HCT116 (cell line): ENCODE data around the gene ALK. TPM values are rescaled to one million over a fixed set of nuclear protein-coding genes. Genes with fewer than 3 reads are reported as not detected.

Source experiments
- ATAC-seq: fragments of 200-7000 bp; cut with Tn5 transposase; 2 replicates; pipeline ENCODE4 v1.9.1; 2020; ENCODE audit warnings: mild to moderate bottlenecking, moderate library complexity
- BruUV-seq: library from RNA; stranded (reverse); fragments of 400-500 nt; replicated peaks from 2 replicates; lab custom pipeline; 2021; lab: Mats Ljungman, UMichigan
- CTCF ChIA-PET: fragments of 300-600 bp; sonication (Branson Sonifier 250); formaldehyde crosslinking; loops from one replicate; lab custom pipeline; 2021; ENCODE audit warnings: antibody characterized with exemption; lab: Charles Lee
- POLR2A ChIA-PET: fragments of 300-600, 350-600 bp; sonication (Branson Sonifier 250); formaldehyde crosslinking; loops from one replicate; lab custom pipeline; 2021; ENCODE audit warnings: antibody characterized with exemption; lab: Charles Lee
- RAD21 ChIA-PET, 2 experiments: fragments of 300-600 bp; sonication (Branson Sonifier 250); formaldehyde crosslinking; loops; one replicate each; lab custom pipeline; 2023; ENCODE audit warnings: low total read pairs in 2 of 2; ENCODE audit not compliant: uncharacterized antibody in 2 of 2, unreplicated experiment in 2 of 2, low non-redundant PET in 1 of 2; lab: Charles Lee
- DNase-seq: peaks from one replicate; pipeline ENCODE4 v3.0.0-alpha.2; 2010; ENCODE audit warnings: low read depth, low spot score
- H2AFZ ChIP-seq: fragments of 200-600 bp; shearing (Covaris generic), sonication (generic); 2 replicates; pipeline ENCODE4 v1.6.1; 2017; ENCODE audit warnings: low read depth, mixed run types, mixed read lengths, antibody characterized with exemption, low read length; ENCODE audit not compliant: poor library complexity, severe bottlenecking
- H3K27ac ChIP-seq: 2 replicates; pipeline ENCODE4 v1.5.1; 2012; ENCODE audit warnings: low read depth, low read length
- H3K27me3 ChIP-seq: fragments of 200-600 bp; sonication (generic); 2 replicates; pipeline ENCODE4 v1.6.1; 2016; ENCODE audit warnings: mixed run types, low read length, mixed read lengths; ENCODE audit not compliant: insufficient read depth
- H3K36me3 ChIP-seq, 2 experiments: fragments of 200-500 bp in 1 of 2; fragments of 200-600 bp in 1 of 2; sonication (Bioruptor generic) in 1 of 2; sonication (generic) in 1 of 2; 2 replicates each; pipeline versions ENCODE4 v1.5.1 to v1.6.1; 2014 to 2016; ENCODE audit warnings: low read length in 2 of 2, inconsistent platforms in 1 of 2, mixed read lengths in 1 of 2, mixed run types in 1 of 2; ENCODE audit not compliant: insufficient read depth in 2 of 2, control insufficient read depth in 1 of 2
- H3K4me1 ChIP-seq, 2 experiments: fragments of 200-600 bp in 1 of 2; sonication (generic) in 1 of 2; 2 replicates each; pipeline versions ENCODE4 v1.5.1 to v1.6.1; 2012 to 2017; ENCODE audit warnings: low read length in 2 of 2, inconsistent platforms in 1 of 2, mild to moderate bottlenecking in 1 of 2, mixed read lengths in 1 of 2, mixed run types in 1 of 2, moderate library complexity in 1 of 2; ENCODE audit not compliant: insufficient read depth in 2 of 2, control insufficient read depth in 1 of 2
- H3K4me2 ChIP-seq: fragments of 200-600 bp; sonication (generic); 2 replicates; pipeline ENCODE4 v1.6.1; 2017; ENCODE audit warnings: mixed run types, low read length, mixed read lengths
- H3K4me3 ChIP-seq, 2 experiments: fragments of 200-600 bp in 1 of 2; sonication (generic) in 1 of 2; replicated peaks in 1 of 2; 2 replicates each; pipeline ENCODE4 v1.5.1; 2011 to 2016; ENCODE audit warnings: low read length in 2 of 2, control low read depth in 1 of 2, low read depth in 1 of 2, mild to moderate bottlenecking in 1 of 2, mixed read lengths in 1 of 2, mixed run types in 1 of 2
- H3K79me2 ChIP-seq: fragments of 200-600 bp; sonication (generic); 2 replicates; pipeline ENCODE4 v1.6.1; 2017; ENCODE audit warnings: mild to moderate bottlenecking, mixed run types, low read length, moderate library complexity, mixed read lengths; ENCODE audit not compliant: insufficient read depth
- H3K9ac ChIP-seq: fragments of 200-600 bp; sonication (generic); 2 replicates; pipeline ENCODE4 v1.6.1; 2016; ENCODE audit warnings: low read length, mixed read lengths
- H3K9me2 ChIP-seq: fragments of 200-600 bp; sonication (generic), shearing (Covaris generic); 2 replicates; pipeline ENCODE4 v1.6.1; 2017; ENCODE audit warnings: mixed run types, mild to moderate bottlenecking, moderate library complexity; ENCODE audit not compliant: insufficient read depth
- H3K9me3 ChIP-seq, 2 experiments: fragments of 200-500 bp in 1 of 2; fragments of 200-600 bp in 1 of 2; sonication (Bioruptor generic) in 1 of 2; sonication (generic) in 1 of 2; 2 replicates each; pipeline ENCODE4 v1.6.1; 2014 to 2017; ENCODE audit warnings: low read length in 2 of 2, mixed read lengths in 2 of 2, inconsistent platforms in 1 of 2, low read depth in 1 of 2, mild to moderate bottlenecking in 1 of 2, mixed run types in 1 of 2, moderate library complexity in 1 of 2; ENCODE audit not compliant: control insufficient read depth in 1 of 2, insufficient read depth in 1 of 2
- H4K20me1 ChIP-seq: fragments of 200-600 bp; sonication (generic), shearing (Covaris generic); 2 replicates; pipeline ENCODE4 v1.6.1; 2017; ENCODE audit warnings: mixed run types, mild to moderate bottlenecking, moderate library complexity; ENCODE audit not compliant: insufficient read depth
- CBX3 ChIP-seq: IDR thresholded peaks from 2 replicates; pipeline ENCODE4 v1.6.1; 2012; ENCODE audit warnings: low read depth
- CEBPB ChIP-seq: IDR thresholded peaks from 2 replicates; pipeline ENCODE4 v1.6.1; 2012; ENCODE audit warnings: low read depth
- ELF1 ChIP-seq: IDR thresholded peaks from 2 replicates; pipeline ENCODE4 v1.6.1; 2012; ENCODE audit warnings: low read depth, borderline replicate concordance
- EZH2 ChIP-seq: fragments of 200-600 bp; sonication (generic); IDR thresholded peaks from 2 replicates; pipeline ENCODE4 v1.6.1; 2017; ENCODE audit warnings: antibody characterized with exemption, mixed run types
- FOSL1 ChIP-seq: IDR thresholded peaks from 2 replicates; pipeline ENCODE4 v1.6.1; 2012; ENCODE audit warnings: low read depth
- JUND ChIP-seq: IDR thresholded peaks from 2 replicates; pipeline ENCODE4 v1.6.1; 2012
- POLR2A ChIP-seq: IDR thresholded peaks from 2 replicates; pipeline ENCODE4 v1.7.0; 2011; ENCODE audit warnings: borderline replicate concordance; ENCODE audit not compliant: insufficient read depth, insufficient read length; ENCODE audit errors: extremely low read depth
- POLR2AphosphoS5 ChIP-seq: IDR thresholded peaks from 2 replicates; pipeline ENCODE4 v1.6.1; 2011; ENCODE audit warnings: mild to moderate bottlenecking, low read depth, low read length, moderate library complexity
- REST ChIP-seq: IDR thresholded peaks from 2 replicates; pipeline ENCODE4 v1.6.1; 2012; ENCODE audit warnings: low read depth
- SIN3A ChIP-seq: IDR thresholded peaks from 2 replicates; pipeline ENCODE4 v1.6.1; 2012; ENCODE audit warnings: low read depth
- SP1 ChIP-seq: IDR thresholded peaks from 2 replicates; pipeline ENCODE4 v1.6.1; 2012; ENCODE audit warnings: low read depth
- SRF ChIP-seq: IDR thresholded peaks from 2 replicates; pipeline ENCODE4 v1.6.1; 2012; ENCODE audit warnings: low read depth
- TCF7L2 ChIP-seq: IDR thresholded peaks from 2 replicates; pipeline ENCODE4 v1.7.0; 2011; ENCODE audit warnings: borderline replicate concordance, inconsistent platforms; ENCODE audit not compliant: insufficient read depth, insufficient read length; ENCODE audit errors: extremely low read depth
- YY1 ChIP-seq: IDR thresholded peaks from 2 replicates; pipeline ENCODE4 v1.6.1; 2011; ENCODE audit warnings: low read length, low read depth, moderate library complexity, mild to moderate bottlenecking; ENCODE audit not compliant: insufficient replicate concordance; ENCODE audit errors: extremely low read depth
- ZFX ChIP-seq: fragments of 450-650 bp; IDR thresholded peaks from 2 replicates; pipeline ENCODE4 v1.6.1; 2017
- intact Hi-C: fragments of 100-400 bp; cut with micrococcal nuclease; formaldehyde crosslinking; loops from 2 replicates; pipeline ENCODE4 v1.10.0; 2022
- total RNA-seq: library from RNA; stranded (reverse); gene quantifications from one replicate; pipeline ENCODE4 v1.2.1, GENCODE V29; 2021; ENCODE audit not compliant: unreplicated experiment
- TF ChIP-seq, protein P1 (sequence below): IDR thresholded peaks from 2 replicates; pipeline ENCODE4 v1.6.1; 2012
- TF ChIP-seq, protein P2 (sequence below): IDR thresholded peaks from 2 replicates; pipeline ENCODE4 v1.6.1; 2011; ENCODE audit warnings: mild to moderate bottlenecking, low read length, moderate library complexity; ENCODE audit not compliant: insufficient replicate concordance; ENCODE audit errors: extremely low read depth

Gene ALK
- total RNA-seq, 1 experiment from 2014 or later: not detected

GRCh38 chr2:29742656-29743055 is 178.7 kb downstream of the ALK start:
- Histone ChIP-seq H3K9ac (no peak overlapping the region), H3K27ac (no peak overlapping the region), H3K4me3 (no peak overlapping the region), H3K4me2 (no peak overlapping the region), H3K79me2 (no peaks in the 10 kb centered on the region), H4K20me1 (no peaks in the 10 kb centered on the region), H2AFZ (no peak overlapping the region), H3K27me3 (peaks cover 69% of the 10 kb centered on the region), H3K36me3 (no peaks in the 10 kb centered on the region), H3K4me1 (peaks cover 5 to 14% of the 10 kb centered on the region in 2 experiments), H3K9me3 (no peaks in the 10 kb centered on the region), H3K9me2 (no peaks in the 10 kb centered on the region)
- RAD21 ChIA-PET: no interaction called here
- POLR2A ChIA-PET: no interaction called here
- DNase-seq: no peak
- CTCF ChIA-PET: no interaction called here
- no TSS peak for BruUV-seq
- ATAC-seq: no peak
- intact Hi-C loops: no loop called here
- TF ChIP-seq SRF (no peak), CEBPB (no peak), POLR2A (no peak), SIN3A (no peak), FOSL1 (no peak)
- TF ChIP-seq, protein P1, sequence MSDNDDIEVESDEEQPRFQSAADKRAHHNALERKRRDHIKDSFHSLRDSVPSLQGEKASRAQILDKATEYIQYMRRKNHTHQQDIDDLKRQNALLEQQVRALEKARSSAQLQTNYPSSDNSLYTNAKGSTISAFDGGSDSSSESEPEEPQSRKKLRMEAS: no peak
- TF ChIP-seq, protein P2, sequence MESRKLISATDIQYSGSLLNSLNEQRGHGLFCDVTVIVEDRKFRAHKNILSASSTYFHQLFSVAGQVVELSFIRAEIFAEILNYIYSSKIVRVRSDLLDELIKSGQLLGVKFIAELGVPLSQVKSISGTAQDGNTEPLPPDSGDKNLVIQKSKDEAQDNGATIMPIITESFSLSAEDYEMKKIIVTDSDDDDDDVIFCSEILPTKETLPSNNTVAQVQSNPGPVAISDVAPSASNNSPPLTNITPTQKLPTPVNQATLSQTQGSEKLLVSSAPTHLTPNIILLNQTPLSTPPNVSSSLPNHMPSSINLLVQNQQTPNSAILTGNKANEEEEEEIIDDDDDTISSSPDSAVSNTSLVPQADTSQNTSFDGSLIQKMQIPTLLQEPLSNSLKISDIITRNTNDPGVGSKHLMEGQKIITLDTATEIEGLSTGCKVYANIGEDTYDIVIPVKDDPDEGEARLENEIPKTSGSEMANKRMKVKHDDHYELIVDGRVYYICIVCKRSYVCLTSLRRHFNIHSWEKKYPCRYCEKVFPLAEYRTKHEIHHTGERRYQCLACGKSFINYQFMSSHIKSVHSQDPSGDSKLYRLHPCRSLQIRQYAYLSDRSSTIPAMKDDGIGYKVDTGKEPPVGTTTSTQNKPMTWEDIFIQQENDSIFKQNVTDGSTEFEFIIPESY: no peak

GRCh38 chr2:29741132-29741531 is 180.3 kb downstream of the ALK start:
- Histone ChIP-seq H4K20me1 (no peaks in the 10 kb centered on the region), H3K4me1 (no peaks in the 10 kb centered on the region), H3K36me3 (no peaks in the 10 kb centered on the region), H3K27ac (no peak overlapping the region), H3K9me2 (no peaks in the 10 kb centered on the region), H3K4me3 (no peak overlapping the region), H3K9ac (no peak overlapping the region), H3K9me3 (no peaks in the 10 kb centered on the region), H3K4me2 (no peak overlapping the region), H2AFZ (no peak overlapping the region), H3K27me3 (peaks cover 60% of the 10 kb centered on the region), H3K79me2 (no peaks in the 10 kb centered on the region)
- BruUV-seq: no TSS peak
- ChIA-PET RAD21 (no interaction called here), POLR2A (no interaction called here), CTCF (no interaction called here)
- intact Hi-C loops: no loop called here
- no peak for DNase-seq
- ATAC-seq: no peak
- no peak for TF ChIP-seq REST
- no peak for TF ChIP-seq CBX3
- no peak for TF ChIP-seq YY1
- TF ChIP-seq EZH2: no peak
- TF ChIP-seq POLR2AphosphoS5: no peak
- TF ChIP-seq, protein P1: no peak
- no peak for TF ChIP-seq SRF
- TF ChIP-seq SP1: no peak
- no peak for TF ChIP-seq ELF1
- no peak for TF ChIP-seq JUND
- TF ChIP-seq FOSL1: no peak
- TF ChIP-seq TCF7L2: no peak
- no peak for TF ChIP-seq ZFX
